B cell (primary cell): Measurements from ENCODE around the gene CR2.

Experiments
- EZH2 ChIP-seq: IDR thresholded peaks from 2 replicates; pipeline ENCODE4 v1.6.1; 2012; ENCODE audit warnings: borderline replicate concordance, low read depth, mild to moderate bottlenecking, moderate library complexity, low read length; ENCODE audit not compliant: insufficient read depth, poor library complexity, severe bottlenecking
- TF ChIP-seq, protein P1 (sequence below): fragments of 200-600 bp; IDR thresholded peaks from one replicate; pipeline ENCODE4 v1.8.0; 2022; ENCODE audit warnings: antibody characterized with exemption, mild to moderate bottlenecking

- TF ChIP-seq, protein P1, sequence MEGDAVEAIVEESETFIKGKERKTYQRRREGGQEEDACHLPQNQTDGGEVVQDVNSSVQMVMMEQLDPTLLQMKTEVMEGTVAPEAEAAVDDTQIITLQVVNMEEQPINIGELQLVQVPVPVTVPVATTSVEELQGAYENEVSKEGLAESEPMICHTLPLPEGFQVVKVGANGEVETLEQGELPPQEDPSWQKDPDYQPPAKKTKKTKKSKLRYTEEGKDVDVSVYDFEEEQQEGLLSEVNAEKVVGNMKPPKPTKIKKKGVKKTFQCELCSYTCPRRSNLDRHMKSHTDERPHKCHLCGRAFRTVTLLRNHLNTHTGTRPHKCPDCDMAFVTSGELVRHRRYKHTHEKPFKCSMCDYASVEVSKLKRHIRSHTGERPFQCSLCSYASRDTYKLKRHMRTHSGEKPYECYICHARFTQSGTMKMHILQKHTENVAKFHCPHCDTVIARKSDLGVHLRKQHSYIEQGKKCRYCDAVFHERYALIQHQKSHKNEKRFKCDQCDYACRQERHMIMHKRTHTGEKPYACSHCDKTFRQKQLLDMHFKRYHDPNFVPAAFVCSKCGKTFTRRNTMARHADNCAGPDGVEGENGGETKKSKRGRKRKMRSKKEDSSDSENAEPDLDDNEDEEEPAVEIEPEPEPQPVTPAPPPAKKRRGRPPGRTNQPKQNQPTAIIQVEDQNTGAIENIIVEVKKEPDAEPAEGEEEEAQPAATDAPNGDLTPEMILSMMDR, result no peak
- no peak for TF ChIP-seq EZH2
Measured at GRCh38 chr1:207414606-207415108, 39.5 kb upstream of the CR2 start.
